Measurements from ENCODE around the gene GABRB2.

GABRB2 gene

GRCh38 chr5:161535762-161536161 lies 10.8 kb downstream of the GABRB2 start:
- TF ChIP-seq GATA3 (IDR thresholded peaks at IDR 0.05; ENCODE audit: low read depth, low read length) (no peak), GATA2 (IDR thresholded peaks at IDR 0.05; ENCODE audit: low read depth, low read length) (no peak)

DNA sequence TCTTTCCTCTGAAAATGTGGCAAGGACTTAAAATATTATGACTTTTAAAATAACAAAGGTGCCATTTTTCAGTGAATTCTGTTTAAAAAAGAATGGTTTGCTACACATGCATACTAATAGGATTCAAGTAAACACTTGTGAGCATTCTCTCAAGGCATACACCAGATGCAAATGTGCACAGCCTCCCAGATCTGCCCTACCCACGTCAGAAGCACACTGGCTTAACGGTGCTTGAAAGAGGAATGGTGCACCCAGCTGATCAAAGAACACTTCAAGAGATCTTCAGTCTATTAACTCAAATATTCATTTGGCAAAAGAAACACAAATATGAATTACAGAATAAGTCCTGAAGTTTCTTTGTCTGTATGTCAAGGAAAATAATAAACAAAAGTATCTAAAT lies 15.8 kb downstream of the GABRB2 start:
- no peak for TF ChIP-seq GATA2 (IDR thresholded peaks at IDR 0.05; ENCODE audit: low read depth, low read length)
- no peak for TF ChIP-seq GATA3 (IDR thresholded peaks at IDR 0.05; ENCODE audit: low read depth, low read length)

DNA sequence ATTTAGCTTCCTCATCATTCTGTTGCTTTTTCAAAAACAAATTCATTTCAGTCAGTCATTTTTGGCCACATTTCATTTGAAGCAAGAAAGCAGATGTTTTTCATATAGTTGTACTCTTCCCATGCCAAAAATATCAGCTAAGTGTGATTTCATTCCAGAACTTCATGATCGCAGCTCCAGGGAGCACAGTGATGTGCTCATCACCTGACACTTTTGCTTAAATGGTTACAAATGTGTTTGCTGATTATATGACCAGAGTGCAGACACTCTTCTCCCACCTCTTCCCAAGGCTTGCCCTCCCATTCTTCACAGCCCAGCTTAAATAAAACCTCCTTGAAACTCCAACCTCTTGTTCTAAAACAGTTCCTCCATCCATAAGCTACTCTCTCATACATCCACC lies 32.6 kb downstream of the GABRB2 start:
- TF ChIP-seq GATA2 (IDR thresholded peaks at IDR 0.05; ENCODE audit: low read depth, low read length) (no peak), GATA3 (IDR thresholded peaks at IDR 0.05; ENCODE audit: low read depth, low read length) (no peak)

DNA sequence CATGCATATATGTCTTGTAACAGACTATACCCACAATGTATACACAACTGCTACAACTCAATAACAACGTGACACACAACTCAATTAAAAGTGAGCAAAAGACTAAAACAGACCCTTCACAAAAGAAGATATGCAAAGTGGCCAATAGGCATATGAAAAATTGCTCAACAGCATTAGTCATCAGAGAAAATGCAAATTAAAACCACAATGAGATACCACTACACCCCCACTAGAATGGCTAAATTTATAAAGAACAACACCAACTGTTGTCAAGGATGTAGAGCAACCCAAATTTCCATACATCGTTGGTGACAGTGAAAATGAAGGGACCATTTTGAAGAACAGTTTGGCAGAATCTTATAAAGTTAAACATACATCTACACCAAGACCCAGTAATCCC lies 38.9 kb downstream of the GABRB2 start:
- TF ChIP-seq GATA3 (IDR thresholded peaks at IDR 0.05; ENCODE audit: low read depth, low read length) (no peak), GATA2 (IDR thresholded peaks at IDR 0.05; ENCODE audit: low read depth, low read length) (no peak)

DNA sequence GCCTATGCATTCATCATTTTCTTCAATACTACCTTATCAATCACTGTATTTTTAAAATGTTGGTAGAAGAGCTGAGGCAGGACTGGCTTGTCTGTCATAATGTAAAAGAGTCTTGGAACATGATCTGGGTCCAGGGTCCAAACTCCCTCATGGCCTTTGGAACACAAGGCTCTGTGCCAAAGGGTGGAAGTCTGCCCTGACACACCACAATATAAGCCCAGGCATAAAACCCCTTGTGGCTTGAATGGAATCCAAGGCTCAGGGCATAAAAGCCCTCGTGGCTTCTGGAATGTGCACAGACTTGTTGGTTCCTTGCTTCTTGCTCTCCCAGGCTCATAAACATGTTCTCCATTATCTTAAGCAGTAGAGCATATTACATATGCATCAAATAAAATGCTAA lies 48.0 kb downstream of the GABRB2 start:
- TF ChIP-seq GATA3 (IDR thresholded peaks at IDR 0.05; ENCODE audit: low read depth, low read length) (no peak), GATA2 (IDR thresholded peaks at IDR 0.05; ENCODE audit: low read depth, low read length) (no peak)

DNA sequence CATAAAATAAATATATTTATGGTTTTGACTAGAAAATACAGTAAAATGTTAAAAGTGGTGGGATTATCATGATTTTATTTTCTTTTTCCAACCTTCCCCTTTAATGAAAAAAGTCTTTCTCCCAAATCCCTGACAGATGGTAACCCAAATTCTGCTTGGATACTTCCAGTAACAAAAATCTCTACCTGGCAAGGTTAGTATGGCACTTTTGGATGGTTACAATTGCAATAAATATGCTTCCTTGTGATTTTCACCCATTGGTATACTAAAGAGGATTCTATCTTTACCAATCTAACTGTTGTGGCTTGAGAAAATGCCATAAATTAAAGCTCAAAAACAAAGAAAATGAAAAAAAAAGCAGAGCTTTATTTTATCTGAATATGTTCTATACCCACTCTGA lies 62.8 kb downstream of the GABRB2 start:
- TF ChIP-seq GATA2 (IDR thresholded peaks at IDR 0.05; ENCODE audit: low read depth, low read length) (no peak), GATA3 (IDR thresholded peaks at IDR 0.05; ENCODE audit: low read depth, low read length) (no peak)

DNA sequence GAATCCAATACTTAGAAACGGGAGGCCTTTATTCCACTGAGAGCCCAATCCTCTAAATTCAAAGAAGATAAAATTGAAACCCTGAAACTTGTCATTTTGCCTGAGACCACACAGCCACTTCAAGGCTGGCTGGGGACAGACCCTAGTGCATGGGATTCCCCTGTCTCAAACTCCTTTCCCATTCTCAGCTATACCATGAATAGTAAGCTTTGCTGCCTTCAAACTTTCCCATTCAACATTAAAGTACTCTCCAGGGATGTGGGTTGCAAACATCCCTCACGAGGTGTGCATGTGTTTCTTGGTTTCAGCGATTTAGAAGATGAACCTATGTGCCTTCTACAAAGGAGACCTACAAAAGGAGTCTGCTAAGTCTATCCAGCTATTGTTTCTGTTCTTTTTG lies 64.6 kb downstream of the GABRB2 start:
- no peak for TF ChIP-seq GATA3 (IDR thresholded peaks at IDR 0.05; ENCODE audit: low read depth, low read length)
- no peak for TF ChIP-seq GATA2 (IDR thresholded peaks at IDR 0.05; ENCODE audit: low read depth, low read length)

GRCh38 chr5:161471211-161471950 lies 75.1 kb downstream of the GABRB2 start:
- TF ChIP-seq GATA3 (IDR thresholded peaks at IDR 0.05; ENCODE audit: low read depth, low read length) = no peak
- TF ChIP-seq GATA2 (IDR thresholded peaks at IDR 0.05; ENCODE audit: low read depth, low read length) = no peak

DNA sequence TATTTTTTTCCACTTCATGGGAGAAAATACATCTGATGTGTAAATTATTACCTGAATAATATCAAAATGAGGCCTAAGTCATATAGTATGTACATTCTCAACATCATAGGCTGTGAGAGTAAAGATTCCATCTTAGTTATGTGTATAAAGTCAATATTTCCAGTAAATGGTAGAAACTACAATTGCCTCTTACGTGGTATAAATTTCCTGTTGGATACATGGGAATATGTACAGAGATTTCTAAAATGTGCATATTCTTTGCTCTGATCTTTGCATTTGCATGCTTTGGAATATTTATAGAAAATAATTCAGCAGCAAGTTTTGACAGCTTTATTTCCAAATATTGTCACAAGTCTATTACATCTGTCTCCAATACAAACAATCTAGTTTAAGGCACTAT lies 78.8 kb downstream of the GABRB2 start:
- no peak for TF ChIP-seq GATA3 (IDR thresholded peaks at IDR 0.05; ENCODE audit: low read depth, low read length)

GRCh38 chr5:161460741-161461140 lies 85.8 kb downstream of the GABRB2 start:
- TF ChIP-seq GATA2 (IDR thresholded peaks at IDR 0.05; ENCODE audit: low read depth, low read length) = no peak
- no peak for TF ChIP-seq GATA3 (IDR thresholded peaks at IDR 0.05; ENCODE audit: low read depth, low read length)

GRCh38 chr5:161446655-161447054 lies 99.9 kb downstream of the GABRB2 start:
- no peak for TF ChIP-seq GATA2 (IDR thresholded peaks at IDR 0.05; ENCODE audit: low read depth, low read length)
- TF ChIP-seq GATA3 (IDR thresholded peaks at IDR 0.05; ENCODE audit: low read depth, low read length) = no peak

- TF ChIP-seq GATA2 (IDR thresholded peaks at IDR 0.05; ENCODE audit: low read depth, low read length) (no peak), GATA3 (IDR thresholded peaks at IDR 0.05; ENCODE audit: low read depth, low read length) (no peak)
These were observed 104.1 kb downstream of the GABRB2 start for GRCh38 chr5:161442471-161442870.

DNA sequence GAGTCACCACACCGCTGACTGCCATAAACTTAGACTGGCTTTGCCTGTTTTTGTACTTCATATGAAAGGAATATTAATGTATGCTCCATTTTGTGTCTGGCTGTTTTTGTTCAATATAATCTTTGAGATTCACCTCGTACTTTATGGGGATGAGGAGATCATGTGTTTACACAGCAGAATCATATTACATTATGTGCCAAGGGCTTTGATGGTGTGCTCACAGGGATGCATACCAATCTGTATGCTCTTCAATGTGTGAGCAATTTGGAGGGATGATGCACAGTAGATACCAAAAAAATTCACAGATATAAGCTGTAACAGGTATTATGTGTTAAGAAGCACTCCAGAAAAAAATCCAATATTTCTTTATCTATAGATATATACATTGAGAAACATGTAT lies 113.7 kb downstream of the GABRB2 start:
- TF ChIP-seq GATA2 (IDR thresholded peaks at IDR 0.05; ENCODE audit: low read depth, low read length) = no peak
- TF ChIP-seq GATA3 (IDR thresholded peaks at IDR 0.05; ENCODE audit: low read depth, low read length) = no peak

DNA sequence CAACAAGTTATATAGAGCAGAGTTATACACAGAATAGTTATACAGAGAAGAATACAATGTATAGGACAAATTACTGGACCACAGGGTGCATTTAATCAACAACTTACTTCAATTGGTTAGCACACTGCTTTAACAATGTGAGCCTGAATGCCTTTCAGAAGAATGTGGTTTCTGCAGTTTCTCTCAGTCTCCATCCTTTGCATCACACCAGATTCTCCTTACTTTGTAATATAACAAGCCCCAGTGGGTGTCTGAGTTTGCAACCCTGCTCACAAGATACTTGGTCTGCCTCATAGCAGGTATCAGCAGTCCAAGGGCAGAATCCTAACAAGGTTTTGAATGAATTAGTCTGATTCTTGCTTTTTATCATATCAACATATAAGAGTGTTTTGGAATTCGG lies 114.6 kb downstream of the GABRB2 start:
- TF ChIP-seq GATA3 (IDR thresholded peaks at IDR 0.05; ENCODE audit: low read depth, low read length) = no peak
- no peak for TF ChIP-seq GATA2 (IDR thresholded peaks at IDR 0.05; ENCODE audit: low read depth, low read length)

DNA sequence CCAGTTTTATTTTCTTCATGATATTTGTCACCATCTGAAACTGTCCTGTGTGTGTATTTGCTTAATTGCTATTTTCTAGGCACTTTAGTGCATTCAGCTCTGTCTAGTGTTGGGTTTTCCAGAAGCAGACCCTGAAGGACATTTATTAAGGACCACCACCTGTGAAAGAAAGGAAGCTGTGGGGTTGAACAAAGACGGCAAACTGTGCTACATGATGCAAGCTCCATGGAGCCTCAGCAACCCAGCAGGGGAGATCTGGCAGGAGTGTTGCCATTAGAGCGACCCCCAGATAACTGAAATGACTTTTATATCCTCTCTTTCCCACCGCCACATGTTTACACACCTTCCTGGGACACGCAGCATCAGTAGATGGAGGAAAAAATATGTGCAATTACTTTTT lies 125.5 kb downstream of the GABRB2 start:
- TF ChIP-seq GATA3 (IDR thresholded peaks at IDR 0.05; ENCODE audit: low read depth, low read length) (no peak), GATA2 (IDR thresholded peaks at IDR 0.05; ENCODE audit: low read depth, low read length) (no peak)

GRCh38 chr5:161420521-161420920 lies 126.0 kb downstream of the GABRB2 start:
- TF ChIP-seq GATA3 (IDR thresholded peaks at IDR 0.05; ENCODE audit: low read depth, low read length) = no peak
- TF ChIP-seq GATA2 (IDR thresholded peaks at IDR 0.05; ENCODE audit: low read depth, low read length) = no peak

Data from SH-SY5Y (cell line).